Loucy (cell line): ENCODE data around the gene YIPF6.
"Not testable (repeated sequence)": the region's sequence is repeated elsewhere in the genome, so short reads cannot be mapped to it uniquely, and the experiment has no call there.

Experiments used
- H2AFZ ChIP-seq: fragments of 200-600 bp; sonication (generic); 2 replicates; pipeline ENCODE4 v1.6.0; 2016; ENCODE audit warnings: antibody characterized with exemption, mild to moderate bottlenecking, low read length, moderate library complexity
- H3F3A ChIP-seq: fragments of 200-600 bp; 2 replicates; pipeline ENCODE4 v1.6.0; 2016; ENCODE audit warnings: antibody characterized with exemption, low read depth, mild to moderate bottlenecking
- H3K27me3 ChIP-seq: fragments of 200-600 bp; sonication (generic); 2 replicates; pipeline ENCODE4 v1.6.1; 2014; ENCODE audit warnings: low read length, mild to moderate bottlenecking; ENCODE audit not compliant: insufficient read depth, poor library complexity, severe bottlenecking
- H3K36me3 ChIP-seq: fragments of 200-600 bp; sonication (generic); 2 replicates; pipeline ENCODE4 v1.6.1; 2016; ENCODE audit warnings: low read length; ENCODE audit not compliant: insufficient read depth
- H3K4me1 ChIP-seq: fragments of 200-600 bp; sonication (generic); 2 replicates; pipeline ENCODE4 v1.5.1; 2014; ENCODE audit warnings: low read length, mild to moderate bottlenecking; ENCODE audit not compliant: insufficient read depth, poor library complexity, severe bottlenecking
- H3K4me2 ChIP-seq: fragments of 200-600 bp; sonication (generic); 2 replicates; pipeline ENCODE4 v1.6.0; 2014; ENCODE audit warnings: antibody characterized with exemption, low read length, low read depth, mild to moderate bottlenecking; ENCODE audit not compliant: poor library complexity, severe bottlenecking
- H3K4me3 ChIP-seq: fragments of 200-600 bp; sonication (generic); 2 replicates; pipeline ENCODE4 v1.5.1; 2014; ENCODE audit warnings: low read length, mild to moderate bottlenecking, mixed read lengths; ENCODE audit not compliant: poor library complexity, severe bottlenecking
- H3K79me2 ChIP-seq: fragments of 200-600 bp; sonication (generic); 2 replicates; pipeline ENCODE4 v1.6.1; 2014; ENCODE audit warnings: low read length; ENCODE audit not compliant: insufficient read depth
- H3K9ac ChIP-seq: fragments of 200-600 bp; sonication (generic); 2 replicates; pipeline ENCODE4 v1.6.0; 2014; ENCODE audit warnings: mild to moderate bottlenecking, low read depth, low read length, moderate library complexity; ENCODE audit not compliant: poor library complexity, severe bottlenecking
- H3K9me2 ChIP-seq: fragments of 200-600 bp; sonication (generic); replicated peaks from 2 replicates; pipeline ENCODE4 v1.6.1; 2016; ENCODE audit warnings: low read depth, low read length, mixed read lengths
- H3K9me3 ChIP-seq: fragments of 200-600 bp; sonication (generic); 2 replicates; pipeline ENCODE4 v1.6.1; 2014; ENCODE audit warnings: mild to moderate bottlenecking, antibody characterized with exemption, low read length, low read depth; ENCODE audit not compliant: insufficient read depth
- H4K20me1 ChIP-seq: fragments of 200-600 bp; sonication (generic); 2 replicates; pipeline ENCODE4 v1.6.0; 2014; ENCODE audit warnings: antibody characterized with exemption, low read length, mild to moderate bottlenecking; ENCODE audit not compliant: insufficient read depth, poor library complexity, severe bottlenecking
- CTCF ChIP-seq: fragments of 200-600 bp; sonication (generic); conservative IDR thresholded peaks from 2 replicates; pipeline ENCODE4 v1.5.1; 2014; ENCODE audit warnings: mild to moderate bottlenecking, antibody characterized with exemption, low read length
- EZH2phosphoT487 ChIP-seq: fragments of 200-600 bp; IDR thresholded peaks from 2 replicates; pipeline ENCODE4 v1.6.1; 2018; ENCODE audit warnings: antibody characterized with exemption, mild to moderate bottlenecking, moderate library complexity, borderline replicate concordance

Gene YIPF6

GRCh38 chrX:68536884-68537283 is 38.0 kb downstream of the YIPF6 start:
- no peaks in the 10 kb centered on the region for H3K4me1 ChIP-seq
- no peaks in the 10 kb centered on the region for H3K9me3 ChIP-seq
- H3K4me3 ChIP-seq = no peak overlapping the region
- no peaks in the 10 kb centered on the region for H3K9me2 ChIP-seq
- peaks cover 17% of the 10 kb centered on the region; the same call in 1 of the 2 replicates for H3K36me3 ChIP-seq
- no peak overlapping the region for H2AFZ ChIP-seq
- no peak for TF ChIP-seq CTCF
- no peak for TF ChIP-seq EZH2phosphoT487
- H3K79me2 ChIP-seq = no peaks in the 10 kb centered on the region
- no peak overlapping the region for H3K9ac ChIP-seq
- no peaks in the 10 kb centered on the region for H3K27me3 ChIP-seq
- H4K20me1 ChIP-seq = no peaks in the 10 kb centered on the region
- no peak overlapping the region for H3K4me2 ChIP-seq
- no peaks in the 10 kb centered on the region for H3F3A ChIP-seq

GRCh38 chrX:68550193-68550592 is 51.3 kb downstream of the YIPF6 start:
- no peak overlapping the region for H2AFZ ChIP-seq
- H4K20me1 ChIP-seq = no peaks in the 10 kb centered on the region
- no peak overlapping the region for H3K9ac ChIP-seq
- H3K27me3 ChIP-seq = no peaks in the 10 kb centered on the region
- H3K36me3 ChIP-seq = no peaks in the 10 kb centered on the region
- no peak for TF ChIP-seq EZH2phosphoT487
- no peak for TF ChIP-seq CTCF
- H3F3A ChIP-seq = no peaks in the 10 kb centered on the region
- H3K4me2 ChIP-seq = no peak overlapping the region
- no peaks in the 10 kb centered on the region for H3K4me1 ChIP-seq
- H3K9me2 ChIP-seq = no peaks in the 10 kb centered on the region
- no peak overlapping the region for H3K4me3 ChIP-seq
- H3K9me3 ChIP-seq = no peaks in the 10 kb centered on the region
- no peaks in the 10 kb centered on the region for H3K79me2 ChIP-seq

- H3K4me3 ChIP-seq = no peak overlapping the region
- H3K4me2 ChIP-seq = no peak overlapping the region
- no peaks in the 10 kb centered on the region for H3F3A ChIP-seq
- H3K9me2 ChIP-seq = no peaks in the 10 kb centered on the region
- no peaks in the 10 kb centered on the region for H3K79me2 ChIP-seq
- no peak for TF ChIP-seq EZH2phosphoT487
- TF ChIP-seq CTCF = no peak
- no peak overlapping the region for H3K9ac ChIP-seq
- no peaks in the 10 kb centered on the region for H3K9me3 ChIP-seq
- no peaks in the 10 kb centered on the region for H3K36me3 ChIP-seq
- H3K27me3 ChIP-seq = no peaks in the 10 kb centered on the region
- no peak overlapping the region for H2AFZ ChIP-seq
- no peaks in the 10 kb centered on the region for H4K20me1 ChIP-seq
- no peaks in the 10 kb centered on the region for H3K4me1 ChIP-seq
Observed at GRCh38 chrX:68556036-68556435, 57.2 kb downstream of the YIPF6 start.

GRCh38 chrX:68557126-68557525 is 58.3 kb downstream of the YIPF6 start:
- H3K79me2 ChIP-seq, H3F3A ChIP-seq, H2AFZ ChIP-seq, H3K36me3 ChIP-seq, H3K9me3 ChIP-seq, H3K9me2 ChIP-seq, H3K27me3 ChIP-seq, H3K4me2 ChIP-seq, H3K4me3 ChIP-seq, H4K20me1 ChIP-seq, H3K4me1 ChIP-seq, H3K9ac ChIP-seq: not testable (repeated sequence)

- H3K4me1 ChIP-seq, H2AFZ ChIP-seq, H3K79me2 ChIP-seq, H3K27me3 ChIP-seq, H3K9me2 ChIP-seq, H3K4me2 ChIP-seq, H4K20me1 ChIP-seq, H3F3A ChIP-seq, H3K4me3 ChIP-seq, H3K9me3 ChIP-seq, H3K36me3 ChIP-seq, H3K9ac ChIP-seq: not testable (repeated sequence)
Observed at GRCh38 chrX:68559905-68560304, 61.1 kb downstream of the YIPF6 start.
